GM11168 (cell line): Measurements from ENCODE around the gene CARTPT.

Experiments
- in situ Hi-C: fragments of 300-500 bp; cut with MboI; formaldehyde crosslinking; loops from one replicate; pipeline ENCODE4 v1.12.0; 2022; ENCODE audit warnings: low sequenced_read_pairs; ENCODE audit not compliant: unreplicated experiment

CARTPT gene

DNA sequence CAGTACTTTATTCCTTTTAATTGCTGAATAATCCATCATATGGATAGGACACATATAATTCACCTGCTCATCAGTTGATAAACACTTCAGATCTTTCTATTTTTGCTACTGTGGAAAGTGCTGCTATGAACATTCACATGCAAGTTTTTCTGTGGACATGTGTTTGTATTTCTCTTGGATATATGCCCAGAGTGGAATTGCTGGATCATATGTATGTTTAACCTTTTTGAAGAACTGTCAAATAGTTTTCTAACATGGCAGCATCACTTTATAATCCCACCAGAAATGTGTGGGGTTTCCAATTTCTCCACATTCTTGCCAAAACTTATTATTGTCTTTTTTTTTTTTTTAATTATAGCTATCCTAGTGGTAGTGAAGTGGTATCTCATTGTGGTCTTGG lies 15.1 kb downstream of the CARTPT start:
- in situ Hi-C loops, result no loop called here

DNA sequence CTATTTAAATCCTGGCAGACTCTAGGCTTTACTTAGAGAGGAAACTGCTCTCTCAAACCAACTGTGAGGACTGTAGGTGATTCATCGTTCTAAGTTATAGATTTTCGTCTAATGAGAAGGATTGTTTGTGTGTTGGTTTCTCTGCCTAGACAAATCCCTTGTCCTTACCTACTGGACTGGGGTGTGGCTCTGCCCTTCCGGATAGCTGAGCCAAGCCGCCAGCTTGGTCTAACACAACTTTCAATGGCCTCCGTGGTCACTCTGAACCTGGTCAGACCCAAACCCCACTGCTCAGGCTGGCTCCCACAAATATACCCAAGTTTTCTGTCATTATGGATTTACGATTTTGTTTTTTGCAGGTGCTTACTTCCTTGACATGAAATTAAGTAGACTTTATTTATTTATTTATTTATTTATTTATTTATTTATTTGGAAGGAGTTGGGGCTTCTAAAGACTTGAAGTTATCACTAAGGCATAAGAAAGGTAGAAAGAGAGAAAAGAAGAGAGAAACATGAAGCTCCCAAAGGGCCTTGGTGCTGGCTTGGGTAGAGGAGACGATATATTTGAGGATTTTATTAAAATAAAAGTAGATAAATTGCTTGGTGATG lies 19.0 kb downstream of the CARTPT start:
- in situ Hi-C loops, result no loop called here

DNA sequence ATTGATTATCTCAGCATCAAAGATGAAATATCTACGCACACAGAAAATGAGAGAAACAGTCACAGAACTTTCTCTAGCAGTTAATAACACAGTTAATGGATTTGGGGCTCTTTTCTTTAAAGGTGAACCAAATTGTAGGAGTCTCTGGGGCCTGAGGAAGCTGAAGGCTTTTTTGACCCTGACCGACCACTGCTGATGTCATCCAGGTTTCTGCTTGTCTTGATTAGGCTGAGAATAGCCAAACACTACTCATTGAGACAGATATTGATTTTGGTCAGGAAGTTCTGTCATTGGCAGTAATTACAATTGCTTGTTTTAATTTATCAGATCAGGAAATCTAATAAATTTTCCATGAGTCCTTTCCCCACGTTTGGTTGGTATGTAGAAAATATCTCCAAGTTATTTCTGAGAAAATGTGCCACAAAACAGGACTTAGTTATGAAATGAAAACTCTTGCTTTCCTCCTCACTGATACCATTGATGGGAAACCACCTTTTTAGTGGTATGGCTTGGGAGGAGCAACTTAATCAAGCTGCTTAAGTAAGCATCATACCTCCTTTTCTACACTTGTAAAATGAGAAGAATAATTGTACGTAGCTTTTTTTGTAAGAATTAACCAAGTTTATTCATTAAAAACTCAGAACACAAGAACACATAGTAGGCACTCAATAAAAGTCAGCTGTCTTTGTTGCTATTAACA lies 19.7 kb downstream of the CARTPT start:
- in situ Hi-C loops, result no loop called here

DNA sequence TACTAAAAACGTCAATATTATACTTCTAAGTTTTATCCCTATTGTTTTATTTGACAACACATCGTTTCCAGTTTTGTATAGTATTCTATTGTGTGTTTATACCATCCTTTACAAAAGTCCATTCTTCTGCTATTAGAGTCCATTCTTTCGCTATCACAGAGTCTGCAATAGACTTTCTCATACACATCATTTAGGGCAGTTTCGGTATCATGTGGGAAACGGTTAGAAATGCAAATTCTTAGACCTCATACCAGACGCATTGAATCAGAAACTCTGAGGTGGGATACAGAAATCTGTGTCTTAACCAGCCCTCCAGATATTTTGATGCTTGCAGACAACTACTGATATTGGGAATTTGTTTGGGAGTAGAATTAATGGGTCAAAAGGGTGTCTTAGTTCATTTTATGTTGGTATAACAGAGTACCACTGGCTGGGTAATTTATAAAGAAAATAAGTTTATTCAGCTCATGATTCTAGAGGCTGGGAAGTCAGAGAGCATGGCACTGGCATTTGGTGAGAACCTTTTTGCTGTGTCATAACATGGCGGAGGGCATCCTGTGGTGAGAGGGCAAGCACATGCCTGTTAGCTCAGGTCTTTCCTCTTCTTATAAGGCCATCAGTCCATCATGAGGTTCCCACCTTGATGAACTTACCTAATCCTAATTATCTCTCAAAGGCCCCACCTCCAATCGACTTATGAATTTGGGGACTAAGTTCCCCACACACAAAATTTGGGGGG lies 21.1 kb downstream of the CARTPT start:
- in situ Hi-C loops, result no loop called here

DNA sequence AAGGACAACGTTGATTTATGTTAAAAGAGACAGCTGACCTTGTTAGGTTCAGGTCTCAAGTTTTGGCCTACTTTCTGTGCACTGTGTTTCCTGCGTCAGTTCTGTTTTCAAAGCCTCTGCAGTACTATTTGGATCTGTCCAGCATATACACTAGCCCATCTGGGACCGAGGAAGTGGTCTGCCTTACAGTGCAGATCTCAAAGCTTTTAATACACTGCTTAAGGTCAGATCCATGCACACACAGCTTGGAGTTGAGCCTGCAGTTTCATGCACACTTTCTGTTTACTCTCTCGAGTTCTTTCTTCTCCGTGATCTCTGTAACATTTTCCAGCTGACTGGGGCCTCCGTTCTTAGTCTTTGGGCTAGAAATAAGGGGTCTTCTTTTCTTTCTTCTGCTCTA lies 24.1 kb downstream of the CARTPT start:
- in situ Hi-C loops, result no loop called here

DNA sequence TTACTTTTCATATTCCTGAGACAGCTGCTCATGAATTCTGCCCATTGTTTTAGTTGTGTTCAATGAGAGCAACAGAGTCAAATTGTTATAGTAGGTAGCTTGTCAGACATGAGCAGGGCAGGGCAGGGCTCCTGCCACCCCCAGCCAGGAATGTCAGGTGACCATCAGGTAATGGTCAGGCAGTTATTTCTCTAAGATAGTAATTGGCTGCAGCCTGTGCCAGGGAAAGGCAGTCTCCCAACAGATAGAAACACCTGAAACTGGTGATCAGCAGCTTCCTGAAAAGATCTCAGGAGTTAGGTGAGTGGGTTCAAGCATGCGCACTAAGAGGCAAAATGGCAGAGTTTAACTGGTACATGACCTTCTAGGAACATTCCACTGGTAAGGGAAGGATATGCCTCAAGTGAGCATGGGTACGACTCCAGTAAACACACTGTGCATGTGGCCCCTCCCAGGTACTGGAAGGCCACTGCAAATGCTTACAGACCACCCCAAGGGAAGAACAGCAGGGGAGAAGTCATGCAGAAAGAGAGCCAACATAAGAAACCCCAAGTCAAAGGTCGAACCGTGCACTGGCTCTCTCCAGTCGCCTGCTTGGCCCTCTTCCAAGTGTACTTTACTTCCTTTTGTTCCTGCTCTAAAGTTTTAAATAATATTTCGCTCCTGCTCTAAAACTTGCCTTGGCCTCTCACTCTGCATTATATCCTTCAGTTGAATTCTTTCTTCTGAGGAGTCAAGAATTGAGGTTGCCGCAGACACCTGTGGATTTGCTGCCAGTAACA lies 25.1 kb downstream of the CARTPT start:
- in situ Hi-C loops, result no loop called here

DNA sequence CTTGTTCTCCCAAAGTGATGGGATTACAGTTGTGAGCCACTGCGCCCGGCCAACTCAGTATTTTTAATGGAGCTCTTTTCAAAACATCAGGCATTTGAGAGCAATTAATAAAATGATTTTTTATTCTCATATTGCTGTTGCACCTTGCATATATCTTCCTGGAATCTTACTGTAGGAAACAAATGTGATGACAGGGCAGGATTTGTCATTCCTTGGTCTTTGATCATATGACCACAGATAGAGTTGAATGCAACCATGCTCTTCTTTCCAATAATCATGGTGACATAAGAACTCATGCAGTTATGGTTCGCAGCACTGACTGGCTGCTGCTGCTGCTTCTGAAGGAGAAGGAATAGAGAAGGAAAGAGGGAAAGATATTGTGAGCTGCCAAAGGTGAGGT lies 28.1 kb downstream of the CARTPT start:
- in situ Hi-C loops, result no loop called here

DNA sequence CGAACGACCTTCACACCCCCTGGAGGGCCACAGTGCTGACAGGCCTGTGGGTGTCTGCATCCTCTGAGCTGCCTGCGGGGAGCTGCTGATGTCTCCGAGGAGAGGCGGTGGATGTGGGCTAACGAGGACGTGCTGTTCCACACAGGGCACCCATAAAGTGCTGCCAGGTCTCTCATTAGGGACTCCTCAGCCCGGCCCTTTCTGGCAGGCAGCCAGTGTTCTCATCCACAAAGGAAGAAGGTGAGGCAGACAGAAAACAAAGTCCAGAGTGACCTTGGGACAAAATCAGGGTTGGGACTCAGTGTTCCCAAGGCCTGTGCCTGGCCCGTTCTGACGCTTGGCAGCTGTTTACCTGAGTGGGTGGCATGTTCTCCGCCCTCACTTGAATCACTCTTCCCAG lies 29.3 kb downstream of the CARTPT start:
- in situ Hi-C loops, result no loop called here

DNA sequence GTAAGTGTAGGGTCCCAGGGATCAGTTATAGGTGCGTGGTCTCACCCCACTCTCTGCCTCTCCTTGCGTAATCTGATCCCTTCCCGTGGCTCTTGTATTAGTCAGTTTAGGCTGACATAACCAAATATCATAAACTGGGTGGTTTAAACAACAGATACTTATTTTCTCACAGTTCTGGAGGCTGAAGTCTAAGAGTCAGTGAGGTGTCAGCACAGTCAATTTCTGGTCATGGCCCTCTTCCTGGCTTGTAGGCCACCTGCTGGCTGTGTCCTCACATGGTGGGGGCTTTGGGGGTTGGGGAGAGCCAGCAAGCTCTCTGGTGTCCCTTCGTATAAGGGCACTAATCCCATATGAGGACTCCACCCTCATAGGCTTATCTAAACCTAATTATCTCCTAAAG lies 32.3 kb downstream of the CARTPT start:
- in situ Hi-C loops, result no loop called here

DNA sequence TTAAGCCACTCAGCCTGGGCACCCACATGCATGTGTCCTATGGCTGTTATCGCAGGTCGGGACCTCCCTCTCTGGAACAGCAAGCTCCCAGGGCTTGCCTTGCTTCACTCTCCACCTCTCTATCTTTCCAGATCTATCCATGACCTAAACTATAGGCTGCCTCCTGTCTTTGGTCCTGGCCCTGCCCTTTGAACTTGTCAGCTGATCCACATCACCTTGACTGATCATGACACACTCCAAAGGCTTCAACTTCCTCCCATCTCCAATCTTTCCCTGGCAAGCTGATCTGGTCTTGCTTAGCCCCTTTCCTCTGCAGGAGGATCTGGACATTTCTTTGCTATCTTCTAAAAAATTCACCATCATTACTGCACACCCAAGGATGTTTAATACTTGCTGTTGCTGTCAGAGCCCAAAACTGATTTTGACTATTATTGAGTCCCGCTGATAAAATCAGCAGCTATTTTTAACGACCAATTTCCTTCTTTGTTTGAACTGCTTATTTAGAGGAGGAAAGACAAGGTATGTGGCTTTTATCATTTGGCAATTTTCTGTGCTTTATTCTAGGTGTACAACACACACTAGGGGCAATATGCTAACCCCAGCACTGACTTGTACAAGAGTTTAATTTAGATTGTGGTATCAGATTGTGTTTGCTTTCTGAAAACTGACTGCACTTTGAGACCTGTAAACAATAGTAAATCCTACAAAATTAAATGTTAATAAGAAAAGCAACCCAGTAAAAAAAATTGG lies 33.5 kb downstream of the CARTPT start:
- in situ Hi-C loops, result no loop called here

DNA sequence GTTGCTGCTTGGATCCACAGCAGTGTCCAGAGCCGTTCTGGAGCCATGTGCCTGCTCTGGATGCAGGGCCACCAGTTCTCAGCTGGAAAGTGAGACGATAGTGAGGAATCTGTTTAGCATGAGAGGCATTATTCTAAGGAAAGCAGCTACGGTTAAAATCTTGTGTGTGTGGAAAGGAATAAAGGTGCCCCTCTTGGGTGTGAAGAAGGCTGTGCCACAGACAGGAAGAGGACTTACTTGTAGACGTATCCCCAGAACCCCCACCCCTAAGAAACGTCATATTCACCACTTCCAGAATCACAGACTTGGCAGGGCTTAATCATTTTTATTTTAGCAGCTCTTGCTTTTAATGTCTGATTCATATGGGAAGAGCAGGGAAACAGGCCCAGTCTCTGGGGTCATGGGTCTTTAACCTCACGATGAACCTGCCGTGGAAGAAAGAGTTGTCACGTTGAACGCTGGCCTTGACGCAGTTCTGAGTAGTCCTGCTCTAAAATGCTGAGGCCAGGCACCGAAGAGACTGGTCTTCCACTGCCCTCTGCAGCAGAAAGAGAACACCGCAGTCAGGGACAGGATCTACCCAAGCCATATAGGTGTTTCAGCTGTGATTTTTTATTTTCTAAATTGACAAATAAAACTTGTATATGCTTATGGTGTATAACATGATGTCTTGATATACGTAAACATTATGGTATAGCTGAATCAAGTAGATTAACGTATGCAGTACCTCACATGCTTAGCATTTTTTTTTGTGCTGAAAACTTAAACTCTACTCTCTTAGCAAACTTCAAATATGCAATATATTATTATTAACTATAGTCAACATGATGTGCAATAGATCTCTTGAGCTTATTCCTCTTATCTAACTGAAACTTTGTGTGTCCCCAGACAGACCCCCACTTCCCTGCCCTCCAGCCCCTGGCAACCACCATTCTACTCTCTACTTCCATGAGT lies 38.8 kb downstream of the CARTPT start:
- in situ Hi-C loops, result no loop called here

DNA sequence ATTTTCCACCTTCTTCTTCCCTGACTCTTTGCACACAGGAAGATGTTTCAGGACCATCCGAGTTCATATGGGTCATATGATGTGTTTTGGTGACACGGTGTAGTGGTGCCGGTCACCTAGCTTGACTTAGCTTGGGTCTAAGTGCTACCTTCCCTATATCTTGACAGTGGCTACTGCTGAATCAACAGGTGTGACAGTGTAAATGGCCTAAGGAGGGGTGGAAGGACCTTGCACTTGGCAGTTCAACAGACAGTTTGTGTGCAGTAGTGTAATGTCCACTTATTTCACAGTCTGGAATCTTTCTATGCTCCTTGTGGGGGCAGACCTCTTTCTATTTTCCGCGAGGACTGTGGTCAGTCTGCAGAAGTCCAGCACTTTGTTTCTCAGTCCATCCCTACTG lies 43.8 kb downstream of the CARTPT start:
- in situ Hi-C loops, result no loop called here

DNA sequence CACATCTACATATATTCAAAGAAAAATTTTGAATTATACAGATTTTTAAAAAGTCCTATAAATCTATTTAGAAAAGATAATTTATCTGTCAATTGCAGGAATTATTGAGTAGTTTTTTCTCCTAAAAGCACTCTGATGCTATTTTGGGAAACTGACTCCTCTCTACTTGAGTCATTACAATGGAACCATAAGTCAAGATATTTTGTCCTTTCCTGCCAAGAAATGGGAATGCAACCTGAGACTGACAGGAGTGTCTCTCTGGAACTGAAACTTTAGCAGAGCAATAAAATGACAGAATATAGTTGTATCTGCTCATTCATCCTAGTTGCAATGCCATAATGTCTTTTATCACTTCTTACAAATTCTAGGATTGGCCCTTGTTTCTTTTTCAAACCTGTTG lies 48.6 kb downstream of the CARTPT start:
- in situ Hi-C loops, result no loop called here

DNA sequence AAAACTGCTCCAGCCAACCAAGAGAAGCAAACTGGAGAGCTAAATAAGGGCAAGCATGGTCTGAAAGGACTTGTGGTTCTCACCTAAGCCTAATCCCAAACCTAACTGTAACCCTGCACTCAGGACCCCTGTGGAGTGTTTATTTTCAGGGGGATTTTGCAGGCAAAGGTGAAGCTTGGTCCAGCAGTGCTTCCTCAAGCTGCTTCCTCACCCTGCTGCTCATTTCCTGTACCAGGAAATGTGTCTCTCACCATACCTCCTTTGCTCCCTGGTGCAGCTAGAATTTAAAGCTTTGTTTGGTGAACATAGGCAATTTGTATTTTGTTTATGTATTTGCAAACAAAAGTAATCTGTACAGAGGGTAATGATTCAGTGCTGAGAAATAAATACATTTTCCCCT lies 50.2 kb downstream of the CARTPT start:
- in situ Hi-C loops, result no loop called here

DNA sequence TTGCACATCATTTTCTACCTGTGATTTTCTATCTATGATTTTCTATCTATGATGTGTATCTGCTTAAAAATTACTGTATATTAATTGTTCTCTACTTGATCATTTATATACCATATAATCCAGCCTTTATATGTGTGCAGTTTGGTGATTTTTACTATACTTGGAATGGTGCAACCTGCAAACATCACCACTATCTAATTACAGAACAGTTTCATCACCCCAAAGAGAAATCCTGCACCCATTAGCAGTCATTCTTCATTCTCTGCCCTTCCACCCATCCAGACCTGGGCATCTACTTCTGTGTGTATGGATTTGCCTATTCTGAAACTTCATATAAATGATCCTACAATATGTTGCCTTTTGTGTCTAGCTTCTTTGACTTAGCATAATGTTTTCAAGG lies 51.3 kb downstream of the CARTPT start:
- in situ Hi-C loops, result no loop called here
